GM18520 (cell line): Measurements from ENCODE around the gene HPS3.

ENCODE experiments used
- ATAC-seq: cut with Tn5 transposase; IDR thresholded peaks from one replicate; pipeline ENCODE4 v1.9.1; 2021; ENCODE audit not compliant: unreplicated experiment

The HPS3 gene

GRCh38 chr3:149120051-149120972 is 9.1 kb upstream of the HPS3 start:
- ATAC-seq, result no peak

GRCh38 chr3:149122721-149123578 is 6.5 kb upstream of the HPS3 start:
- no peak for ATAC-seq

GRCh38 chr3:149128821-149129220 is 617 bp upstream of the HPS3 start:
- no peak for ATAC-seq

- no peak for ATAC-seq
These were observed 2.2 kb downstream of the HPS3 start for GRCh38 chr3:149131589-149131988.

- ATAC-seq, result no peak
These were observed 5.1 kb downstream of the HPS3 start for GRCh38 chr3:149134575-149134974.

GRCh38 chr3:149142682-149143081 is 13.2 kb downstream of the HPS3 start:
- ATAC-seq, result no peak

GRCh38 chr3:149145356-149145755 is 15.9 kb downstream of the HPS3 start:
- ATAC-seq, result no peak

- peak; percentile 88 for ATAC-seq
These were observed 16.5 kb downstream of the HPS3 start for GRCh38 chr3:149145974-149146373.

GRCh38 chr3:149150436-149150835 is 21.0 kb downstream of the HPS3 start:
- ATAC-seq, result no peak

- no peak for ATAC-seq
These were observed 22.4 kb downstream of the HPS3 start for GRCh38 chr3:149151843-149152242.

GRCh38 chr3:149152420-149152819 is 23.0 kb downstream of the HPS3 start:
- ATAC-seq, result peak; percentile 89

GRCh38 chr3:149153402-149153801 is 24.0 kb downstream of the HPS3 start:
- ATAC-seq, result no peak

- ATAC-seq, result no peak
These were observed 31.4 kb downstream of the HPS3 start for GRCh38 chr3:149160754-149161300.

GRCh38 chr3:149162007-149162406 is 32.6 kb downstream of the HPS3 start:
- ATAC-seq, result no peak

GRCh38 chr3:149163066-149163465 is 33.6 kb downstream of the HPS3 start:
- no peak for ATAC-seq

- ATAC-seq, result no peak
These were observed 38.5 kb downstream of the HPS3 start for GRCh38 chr3:149167898-149168297.

GRCh38 chr3:149170672-149171071 is 41.2 kb downstream of the HPS3 start:
- no peak for ATAC-seq

- peak; percentile 95 for ATAC-seq
These were observed 45.5 kb downstream of the HPS3 start for GRCh38 chr3:149174901-149175300.

GRCh38 chr3:149177122-149177521 is 47.7 kb downstream of the HPS3 start:
- no peak for ATAC-seq

- ATAC-seq, result no peak
These were observed 49.8 kb downstream of the HPS3 start for GRCh38 chr3:149179220-149179619.

GRCh38 chr3:149180057-149180573 is 50.7 kb downstream of the HPS3 start:
- no peak for ATAC-seq
